ENCODE measurements around the gene CALD1. TPM values are rescaled to one million over a fixed set of nuclear protein-coding genes. Genes with fewer than 3 reads are reported as not detected.

The CALD1 gene
- total RNA-seq, result 100 to 1,000 TPM in 5 of 6 donors, 10 to 100 TPM in 1; 98.6 to 156 (median 124) TPM

DNA sequence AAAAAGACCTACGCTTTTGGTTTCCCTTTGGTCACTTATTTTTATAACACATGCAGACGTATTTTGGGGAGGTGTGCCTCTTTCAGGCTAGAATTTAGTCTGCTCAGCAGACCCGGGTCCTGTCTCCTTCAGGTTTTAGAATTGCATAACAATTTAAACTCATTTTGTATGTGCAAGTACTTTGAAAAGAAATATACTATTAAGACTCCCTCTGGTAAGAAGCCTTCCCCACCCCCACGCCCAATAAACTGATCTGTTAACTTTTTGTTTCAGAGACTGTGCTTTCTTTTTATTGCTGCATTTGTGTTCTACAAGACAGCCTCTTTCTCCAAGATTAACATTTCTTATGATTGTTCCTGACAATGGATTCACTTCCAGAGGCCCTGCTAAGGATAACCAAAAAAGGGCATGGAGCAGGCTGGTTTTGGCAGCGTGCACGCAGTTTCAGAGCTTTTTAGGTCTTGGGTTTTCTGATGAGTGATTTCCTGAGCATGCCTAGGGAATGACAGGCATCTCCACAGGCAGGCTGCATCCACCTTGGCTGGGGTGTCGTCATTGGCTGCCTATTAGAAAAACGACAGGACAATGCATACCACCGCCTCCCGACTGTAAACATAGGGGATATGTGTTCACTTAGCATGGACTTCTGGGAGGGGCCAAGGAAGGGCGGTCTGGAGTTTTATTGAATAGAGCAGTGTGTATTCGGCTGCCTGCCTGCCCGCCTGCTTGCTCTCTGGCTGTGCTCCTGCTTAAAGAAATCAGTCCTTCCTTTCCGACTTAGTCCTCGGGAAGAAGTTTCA is at the start of gene CALD1:
Gene CALD1, plus strand, starts transcription at position 694 of the 800 bp plus-strand sequence. CDS start 88,100 bp downstream, outside the sequence.
- DNase-seq (peak in 1 of 2 donors; percentile 41), ATAC-seq (ENCODE audit: low FRiP score in 2 of 2) (peak; percentile 87 to 91)
- Histone ChIP-seq H3K27me3 (no peaks in the 10 kb centered on the region), H3K36me3 (no peaks in the 10 kb centered on the region), H3K4me1 (peaks cover 8 to 22% (median 19%) of the 10 kb centered on the region in 4 donors), H3K4me3 (peak within 1 kb of the TSS; percentile 38 to 56 (median 52)), H3K27ac (peak within 1 kb of the TSS; percentile 62 to 74 (median 71)), H3K9me3 (no peaks in the 10 kb centered on the region)
- TF ChIP-seq POLR2AphosphoS5 (IDR thresholded peaks at IDR 0.05) (peak; percentile 49 to 68), EP300 (IDR thresholded peaks at IDR 0.05) (no peak), POLR2A (IDR thresholded peaks at IDR 0.05) (peak in 2 of 4 donors; percentile 39 to 58)
- TF ChIP-seq, protein P1, sequence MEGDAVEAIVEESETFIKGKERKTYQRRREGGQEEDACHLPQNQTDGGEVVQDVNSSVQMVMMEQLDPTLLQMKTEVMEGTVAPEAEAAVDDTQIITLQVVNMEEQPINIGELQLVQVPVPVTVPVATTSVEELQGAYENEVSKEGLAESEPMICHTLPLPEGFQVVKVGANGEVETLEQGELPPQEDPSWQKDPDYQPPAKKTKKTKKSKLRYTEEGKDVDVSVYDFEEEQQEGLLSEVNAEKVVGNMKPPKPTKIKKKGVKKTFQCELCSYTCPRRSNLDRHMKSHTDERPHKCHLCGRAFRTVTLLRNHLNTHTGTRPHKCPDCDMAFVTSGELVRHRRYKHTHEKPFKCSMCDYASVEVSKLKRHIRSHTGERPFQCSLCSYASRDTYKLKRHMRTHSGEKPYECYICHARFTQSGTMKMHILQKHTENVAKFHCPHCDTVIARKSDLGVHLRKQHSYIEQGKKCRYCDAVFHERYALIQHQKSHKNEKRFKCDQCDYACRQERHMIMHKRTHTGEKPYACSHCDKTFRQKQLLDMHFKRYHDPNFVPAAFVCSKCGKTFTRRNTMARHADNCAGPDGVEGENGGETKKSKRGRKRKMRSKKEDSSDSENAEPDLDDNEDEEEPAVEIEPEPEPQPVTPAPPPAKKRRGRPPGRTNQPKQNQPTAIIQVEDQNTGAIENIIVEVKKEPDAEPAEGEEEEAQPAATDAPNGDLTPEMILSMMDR (IDR thresholded peaks at IDR 0.05), result no peak
- 22 to 24% methylated on average over 15 of the region's 15 CpGs for WGBS, 2 donors

GRCh38 chr7:134729895-134730294 is 49.5 kb upstream of the CALD1 start:
- peak overlapping the region; percentile 35 to 70 (median 64) for H3K27ac ChIP-seq
- H3K36me3 ChIP-seq, result no peaks in the 10 kb centered on the region
- H3K9me3 ChIP-seq, result no peaks in the 10 kb centered on the region
- no peak overlapping the region for H3K4me3 ChIP-seq
- H3K27me3 ChIP-seq, result no peaks in the 10 kb centered on the region
- TF ChIP-seq POLR2AphosphoS5 (IDR thresholded peaks at IDR 0.05) (no peak), EP300 (IDR thresholded peaks at IDR 0.05) (no peak), POLR2A (IDR thresholded peaks at IDR 0.05) (no peak)
- TF ChIP-seq, protein P1 (IDR thresholded peaks at IDR 0.05), result no peak
- ATAC-seq (ENCODE audit: low FRiP score in 2 of 2), result no peak
- WGBS, 2 donors, result 61 to 70% methylated on average over 4 of the region's 4 CpGs
- peaks cover 0 to 5% (median 2%) of the 10 kb centered on the region in 4 donors for H3K4me1 ChIP-seq
- no peak for DNase-seq

GRCh38 chr7:134730411-134730829 is 49.0 kb upstream of the CALD1 start:
- Histone ChIP-seq H3K4me1 (peaks cover 0 to 5% (median 2%) of the 10 kb centered on the region in 4 donors), H3K27ac (peak overlapping the region; percentile 35 to 70 (median 64)), H3K36me3 (no peaks in the 10 kb centered on the region), H3K27me3 (no peaks in the 10 kb centered on the region), H3K4me3 (no peak overlapping the region), H3K9me3 (no peaks in the 10 kb centered on the region)
- TF ChIP-seq, protein P1 (IDR thresholded peaks at IDR 0.05), result no peak
- TF ChIP-seq POLR2A (IDR thresholded peaks at IDR 0.05) (no peak), POLR2AphosphoS5 (IDR thresholded peaks at IDR 0.05) (no peak), EP300 (IDR thresholded peaks at IDR 0.05) (no peak)
- 16 to 40% methylated on average over 1 of the region's 1 CpG for WGBS, 2 donors
- no peak for ATAC-seq (ENCODE audit: low FRiP score in 2 of 2)
- no peak for DNase-seq

- Histone ChIP-seq H3K27me3 (no peaks in the 10 kb centered on the region), H3K27ac (peak overlapping the region in 1 of 4 donors; percentile 24), H3K9me3 (no peaks in the 10 kb centered on the region), H3K4me3 (no peak overlapping the region), H3K36me3 (no peaks in the 10 kb centered on the region), H3K4me1 (peaks cover 0 to 5% (median 2%) of the 10 kb centered on the region in 4 donors)
- no peak for ATAC-seq (ENCODE audit: low FRiP score in 2 of 2)
- no peak for DNase-seq
- 58 to 64% methylated on average over 1 of the region's 1 CpG for WGBS, 2 donors
- TF ChIP-seq POLR2A (IDR thresholded peaks at IDR 0.05), result no peak
Observed at GRCh38 chr7:134731616-134732015, 47.8 kb upstream of the CALD1 start.

DNA sequence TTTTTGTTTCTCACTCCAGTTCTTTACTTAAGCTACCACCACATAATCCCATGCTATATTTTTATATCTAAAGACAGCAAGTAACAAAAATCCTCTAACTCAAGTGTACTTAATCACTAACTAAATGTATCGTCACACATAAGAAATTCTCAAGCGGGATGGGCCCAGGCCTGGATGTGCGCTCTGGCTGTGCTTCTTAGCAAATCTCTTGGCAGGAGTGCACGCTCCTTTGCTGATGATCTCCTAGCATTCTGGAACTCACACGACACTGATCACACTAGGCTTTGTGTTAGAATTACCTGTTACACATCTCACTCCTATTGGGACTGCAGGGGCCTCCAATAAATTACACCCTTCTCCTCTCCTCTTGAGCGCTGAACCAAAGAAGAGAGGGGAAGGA is 46.7 kb upstream of the CALD1 start:
- H3K4me1 ChIP-seq, result peaks cover 0 to 5% (median 2%) of the 10 kb centered on the region in 4 donors
- ATAC-seq (ENCODE audit: low FRiP score in 2 of 2), result no peak
- no peak overlapping the region for H3K27ac ChIP-seq
- TF ChIP-seq, protein P1 (IDR thresholded peaks at IDR 0.05), result no peak
- TF ChIP-seq POLR2AphosphoS5 (IDR thresholded peaks at IDR 0.05) (no peak), EP300 (IDR thresholded peaks at IDR 0.05) (no peak)
- no peak overlapping the region for H3K4me3 ChIP-seq
- DNase-seq, result no peak
- no peaks in the 10 kb centered on the region for H3K36me3 ChIP-seq
- H3K27me3 ChIP-seq, result no peaks in the 10 kb centered on the region
- H3K9me3 ChIP-seq, result no peaks in the 10 kb centered on the region
- WGBS, 2 donors, result 83 to 89% methylated on average over 6 of the region's 6 CpGs

Measured in upper lobe of left lung (tissue), 6 donors.